Keratinocyte (primary cell): ENCODE results near the gene ZNF555.

Experiments used
- CTCF ChIP-seq, 3 experiments: IDR thresholded peaks in 1 of 3; conservative IDR thresholded peaks in 1 of 3; optimal IDR thresholded peaks in 1 of 3; 2 replicates in 2 of 3; 3 replicates in 1 of 3; pipeline versions ENCODE3 to v1.5.1; 2011; ENCODE audit warnings: low read length in 3 of 3, mild to moderate bottlenecking in 3 of 3, moderate library complexity in 2 of 3, control low read depth in 1 of 3, inconsistent platforms in 1 of 3; ENCODE audit not compliant: insufficient read depth in 2 of 3; ENCODE audit errors: extremely low read depth in 1 of 3
- EZH2 ChIP-seq: IDR thresholded peaks from one replicate; pipeline ENCODE4 v1.6.1; 2012; ENCODE audit warnings: inconsistent platforms, mild to moderate bottlenecking, low read length, moderate library complexity

- no peak for TF ChIP-seq CTCF (optimal IDR thresholded peaks at IDR 0.05 in 1 of 3, IDR thresholded peaks at IDR 0.05 in 1 of 3, conservative IDR thresholded peaks at IDR 0.05 in 1 of 3; ENCODE audit: extremely low read depth in 1 of 3, insufficient read depth in 2 of 3, low read length in 3 of 3)
- no peak for TF ChIP-seq EZH2
These were observed 49.4 kb upstream of the ZNF555 start for GRCh38 chr19:2791876-2792275.
